Measurements from ENCODE around the gene RAPGEF4. TPM values are rescaled to one million over a fixed set of nuclear protein-coding genes. Genes with fewer than 3 reads are reported as not detected.

RAPGEF4 gene
- total RNA-seq, 1 donor from 2014 or later: 0.91 TPM

DNA sequence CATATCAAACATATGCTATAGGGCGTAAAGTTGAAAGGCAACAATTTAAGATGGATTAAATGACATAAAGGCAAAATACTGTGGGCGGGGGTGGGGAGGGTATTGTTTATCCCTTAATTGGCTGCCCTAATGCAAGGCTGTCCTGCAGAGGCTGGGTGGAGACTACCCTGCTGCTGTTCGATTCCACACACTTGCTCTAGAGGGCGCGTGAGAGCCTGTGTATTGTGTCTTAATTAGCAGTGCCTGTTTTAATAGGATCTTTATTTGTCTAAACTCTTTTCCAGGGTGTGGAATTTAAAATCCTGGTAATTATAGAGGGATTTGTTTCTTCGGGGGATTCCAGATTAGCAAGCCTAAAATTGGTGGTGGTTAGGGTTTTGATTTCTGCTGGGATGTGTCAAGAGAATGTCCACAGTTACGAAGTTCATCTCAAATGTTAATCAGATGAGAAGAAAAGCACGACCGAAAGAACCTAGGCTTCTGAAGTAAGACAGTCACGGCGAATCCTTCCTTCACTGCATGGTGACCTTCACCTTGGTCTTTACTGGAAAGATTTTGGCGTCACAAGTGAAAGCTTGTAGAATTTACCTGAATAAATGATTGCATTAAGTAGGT is 236.5 kb downstream of the RAPGEF4 start:
- no peaks in the 10 kb centered on the region for H3K9me3 Mint-ChIP-seq
- peak; percentile 14 for DNase-seq (ENCODE audit: low spot score)
- peaks cover 17% of the 10 kb centered on the region for H3K27me3 Mint-ChIP-seq (ENCODE audit: low read depth)
- H3K4me1 Mint-ChIP-seq (ENCODE audit: low read depth): peaks cover 10% of the 10 kb centered on the region
- H3K27ac Mint-ChIP-seq: no peak overlapping the region
- no peak overlapping the region for H3K4me3 Mint-ChIP-seq (ENCODE audit: low read depth)
- intact Hi-C loops (cut with micrococcal nuclease): no loop called here
- H3K36me3 Mint-ChIP-seq (ENCODE audit: low read depth): no peaks in the 10 kb centered on the region

GRCh38 chr2:172974762-172975161 is 239.1 kb downstream of the RAPGEF4 start:
- no peak overlapping the region for H3K4me3 Mint-ChIP-seq (ENCODE audit: low read depth)

GRCh38 chr2:172976116-172976515 is 240.5 kb downstream of the RAPGEF4 start:
- H3K9me3 Mint-ChIP-seq: no peaks in the 10 kb centered on the region
- H3K27me3 Mint-ChIP-seq (ENCODE audit: low read depth): peaks cover 23% of the 10 kb centered on the region
- peaks cover 1% of the 10 kb centered on the region for H3K4me1 Mint-ChIP-seq (ENCODE audit: low read depth)
- DNase-seq (ENCODE audit: low spot score): no peak
- no peaks in the 10 kb centered on the region for H3K36me3 Mint-ChIP-seq (ENCODE audit: low read depth)
- H3K27ac Mint-ChIP-seq: no peak overlapping the region
- intact Hi-C loops (cut with micrococcal nuclease): no loop called here
- H3K4me3 Mint-ChIP-seq (ENCODE audit: low read depth): no peak overlapping the region

More at GRCh38 chr2:172974762-172975161, 239.1 kb downstream of the RAPGEF4 start:
- no peak overlapping the region for H3K27ac Mint-ChIP-seq
- H3K9me3 Mint-ChIP-seq: no peaks in the 10 kb centered on the region
- intact Hi-C loops (cut with micrococcal nuclease): no loop called here
- H3K4me1 Mint-ChIP-seq (ENCODE audit: low read depth): peaks cover 10% of the 10 kb centered on the region
- H3K36me3 Mint-ChIP-seq (ENCODE audit: low read depth): no peaks in the 10 kb centered on the region
- no peak for DNase-seq (ENCODE audit: low spot score)
- H3K27me3 Mint-ChIP-seq (ENCODE audit: low read depth): peaks cover 18% of the 10 kb centered on the region

- Mint-ChIP-seq H3K27ac (no peak overlapping the region), H3K4me1 (ENCODE audit: low read depth) (peaks cover 1% of the 10 kb centered on the region), H3K9me3 (no peaks in the 10 kb centered on the region), H3K4me3 (ENCODE audit: low read depth) (no peak overlapping the region), H3K27me3 (ENCODE audit: low read depth) (peaks cover 23% of the 10 kb centered on the region), H3K36me3 (ENCODE audit: low read depth) (no peaks in the 10 kb centered on the region)
- intact Hi-C loops (cut with micrococcal nuclease): no loop called here
- no peak for DNase-seq (ENCODE audit: low spot score)
Measured at GRCh38 chr2:172976816-172977215, 241.2 kb downstream of the RAPGEF4 start.

DNA sequence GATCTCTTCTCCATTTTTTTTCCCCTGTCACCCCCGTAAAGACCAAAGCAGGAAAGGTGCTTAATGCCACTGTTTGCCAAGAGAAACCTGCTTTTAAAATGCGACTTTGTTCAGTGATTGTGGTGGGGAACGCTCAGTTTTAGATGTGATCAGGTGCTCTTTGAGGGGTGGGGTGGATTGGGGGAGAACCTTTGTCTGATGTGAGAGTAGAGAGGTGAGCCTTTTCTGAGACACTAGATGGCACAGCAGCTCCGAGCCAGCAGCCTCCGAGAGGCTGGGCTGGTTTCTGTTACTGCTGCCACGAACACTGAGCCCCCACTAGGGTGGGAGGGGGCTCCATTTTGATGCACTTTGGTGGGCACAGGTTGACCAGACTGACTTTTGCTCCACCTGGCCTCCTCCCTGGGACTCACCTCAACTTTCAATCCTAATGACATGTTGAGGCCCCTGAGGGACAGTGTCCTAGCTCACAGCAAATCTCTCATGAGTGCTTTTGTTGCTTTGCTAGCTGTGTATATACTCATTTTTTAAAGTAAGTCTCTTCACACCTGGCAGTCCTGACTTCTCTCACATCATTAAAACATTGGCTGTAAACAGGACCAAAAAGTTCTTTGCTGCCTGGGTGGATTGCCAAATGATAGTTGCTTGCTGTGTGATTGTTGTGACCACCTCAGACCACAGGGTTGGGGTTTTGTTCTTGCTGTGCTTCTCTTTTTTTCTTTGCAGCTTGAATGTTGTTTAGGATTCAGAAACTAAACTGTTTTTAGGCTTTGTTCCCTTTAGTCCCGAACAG is 241.8 kb downstream of the RAPGEF4 start:
- Mint-ChIP-seq H3K27ac (no peak overlapping the region), H3K27me3 (ENCODE audit: low read depth) (peaks cover 22% of the 10 kb centered on the region)
- intact Hi-C loops (cut with micrococcal nuclease): no loop called here

GRCh38 chr2:172978063-172978383 is 242.4 kb downstream of the RAPGEF4 start:
- Mint-ChIP-seq H3K4me1 (ENCODE audit: low read depth) (no peaks in the 10 kb centered on the region), H3K4me3 (ENCODE audit: low read depth) (no peak overlapping the region), H3K9me3 (no peaks in the 10 kb centered on the region), H3K36me3 (ENCODE audit: low read depth) (no peaks in the 10 kb centered on the region), H3K27ac (no peak overlapping the region), H3K27me3 (ENCODE audit: low read depth) (peaks cover 25% of the 10 kb centered on the region)
- no peak for DNase-seq (ENCODE audit: low spot score)
- intact Hi-C loops (cut with micrococcal nuclease): no loop called here

More for the DNA sequence above, 241.8 kb downstream of the RAPGEF4 start:
- no peaks in the 10 kb centered on the region for H3K4me1 Mint-ChIP-seq (ENCODE audit: low read depth)
- no peak for DNase-seq (ENCODE audit: low spot score)
- no peak overlapping the region for H3K4me3 Mint-ChIP-seq (ENCODE audit: low read depth)
- H3K9me3 Mint-ChIP-seq: no peaks in the 10 kb centered on the region
- H3K36me3 Mint-ChIP-seq (ENCODE audit: low read depth): no peaks in the 10 kb centered on the region

DNA sequence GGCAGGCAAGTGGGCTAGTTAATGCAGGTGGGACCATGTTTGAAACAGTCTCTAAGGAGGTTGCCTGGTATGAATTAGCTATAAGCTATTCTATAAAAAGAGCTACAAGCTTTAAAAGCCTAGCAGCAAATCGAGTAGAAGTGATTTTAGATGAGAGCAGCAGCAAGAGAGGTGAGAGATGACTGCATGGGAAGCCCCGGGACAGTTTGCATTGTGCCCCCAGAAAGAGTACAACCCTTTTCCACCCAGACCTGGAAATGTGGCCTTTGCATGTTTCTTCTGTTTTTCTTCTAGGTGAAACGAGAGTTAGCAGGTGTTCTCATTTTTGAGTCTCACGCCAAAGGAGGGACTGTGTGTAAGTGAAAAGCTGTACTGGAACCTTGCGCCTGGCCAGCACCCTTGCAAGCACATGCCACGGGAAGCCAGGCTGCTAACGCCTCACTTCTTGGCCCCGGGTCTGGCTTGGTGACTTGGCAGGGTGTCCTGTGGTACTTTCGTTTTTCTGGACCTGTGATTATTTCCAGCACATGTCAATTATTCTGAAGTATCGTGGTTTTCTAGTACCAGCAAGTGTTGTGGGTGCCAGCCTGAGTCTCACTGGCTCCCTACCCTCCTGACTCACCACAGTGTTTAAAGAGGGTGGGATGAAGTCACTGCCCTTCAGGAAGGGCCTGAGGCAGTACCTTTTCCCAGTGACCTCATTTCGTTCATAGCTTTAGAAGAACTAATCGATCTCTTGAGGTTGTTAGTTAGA is 249.7 kb downstream of the RAPGEF4 start:
- Mint-ChIP-seq H3K27ac (peak overlapping the region; percentile 10), H3K4me3 (ENCODE audit: low read depth) (no peak overlapping the region), H3K36me3 (ENCODE audit: low read depth) (no peaks in the 10 kb centered on the region), H3K4me1 (ENCODE audit: low read depth) (peaks cover 11% of the 10 kb centered on the region), H3K27me3 (ENCODE audit: low read depth) (peaks cover 14% of the 10 kb centered on the region), H3K9me3 (no peaks in the 10 kb centered on the region)
- intact Hi-C loops (cut with micrococcal nuclease): no loop called here
- DNase-seq (ENCODE audit: low spot score): no peak

DNA sequence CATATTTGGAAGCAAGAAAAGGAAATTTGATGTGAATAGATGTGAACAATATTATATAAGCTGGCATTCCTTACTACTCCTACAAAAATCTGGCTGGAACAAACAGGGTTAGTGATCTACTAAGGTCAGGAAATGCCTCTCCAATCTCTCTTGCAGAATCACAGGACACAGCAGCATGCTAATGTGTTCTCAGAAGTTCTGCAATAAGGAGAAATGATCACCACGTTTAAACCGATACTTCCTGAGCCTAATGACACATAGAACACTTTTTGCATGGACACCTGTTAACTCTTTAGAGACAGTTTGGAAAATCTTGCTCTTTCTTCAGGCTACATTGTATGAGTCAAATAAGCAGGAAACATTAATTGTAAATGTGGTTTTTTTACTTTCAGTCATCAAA is 250.4 kb downstream of the RAPGEF4 start:
- no peaks in the 10 kb centered on the region for H3K9me3 Mint-ChIP-seq
- H3K27ac Mint-ChIP-seq: peak overlapping the region; percentile 10
- DNase-seq (ENCODE audit: low spot score): no peak
- no peaks in the 10 kb centered on the region for H3K36me3 Mint-ChIP-seq (ENCODE audit: low read depth)
- intact Hi-C loops (cut with micrococcal nuclease): no loop called here
- peaks cover 11% of the 10 kb centered on the region for H3K4me1 Mint-ChIP-seq (ENCODE audit: low read depth)
- H3K27me3 Mint-ChIP-seq (ENCODE audit: low read depth): peaks cover 18% of the 10 kb centered on the region
- H3K4me3 Mint-ChIP-seq (ENCODE audit: low read depth): no peak overlapping the region

DNA sequence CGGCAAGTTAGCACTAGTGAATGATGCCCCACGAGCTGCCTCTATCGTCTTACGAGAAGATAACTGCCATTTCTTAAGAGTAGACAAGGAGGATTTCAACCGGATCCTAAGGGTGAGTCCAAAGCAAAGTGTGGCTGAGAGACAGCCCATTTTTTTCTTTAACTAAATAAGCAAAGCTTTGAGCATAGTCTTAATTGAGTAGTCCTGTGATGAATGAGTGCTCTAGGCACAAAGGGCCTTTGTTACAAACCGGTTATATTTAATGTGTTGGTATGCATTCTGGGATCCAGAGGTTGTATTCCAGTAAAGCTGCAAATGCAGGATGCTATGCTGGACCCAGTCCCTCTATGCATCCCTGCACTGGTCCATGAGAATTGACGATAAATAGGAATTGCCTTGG is 253.1 kb downstream of the RAPGEF4 start:
- H3K27me3 Mint-ChIP-seq (ENCODE audit: low read depth): peaks cover 8% of the 10 kb centered on the region
- no peak overlapping the region for H3K4me3 Mint-ChIP-seq (ENCODE audit: low read depth)
- peaks cover 11% of the 10 kb centered on the region for H3K4me1 Mint-ChIP-seq (ENCODE audit: low read depth)
- no peaks in the 10 kb centered on the region for H3K36me3 Mint-ChIP-seq (ENCODE audit: low read depth)
- intact Hi-C loops (cut with micrococcal nuclease): no loop called here
- DNase-seq (ENCODE audit: low spot score): no peak
- no peak overlapping the region for H3K27ac Mint-ChIP-seq
- no peaks in the 10 kb centered on the region for H3K9me3 Mint-ChIP-seq

DNA sequence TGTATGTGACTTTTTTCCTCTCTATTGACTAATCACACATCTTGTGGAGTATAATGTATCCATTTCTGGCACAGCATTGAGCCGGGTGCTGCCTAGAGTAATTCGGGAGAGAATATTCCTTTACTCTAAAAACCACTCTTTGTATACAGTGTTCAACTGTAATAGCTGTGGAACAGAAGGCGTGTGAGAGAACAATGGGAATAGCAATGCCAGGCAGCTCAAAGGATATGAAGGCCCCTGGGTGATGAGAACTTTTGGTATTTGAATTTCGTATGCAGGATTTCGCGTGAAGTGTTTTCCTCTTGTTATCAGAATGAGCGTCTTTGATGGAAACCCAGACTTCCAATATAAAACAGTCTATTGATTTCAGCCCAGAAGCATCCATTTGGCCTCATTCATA is 255.4 kb downstream of the RAPGEF4 start:
- no peaks in the 10 kb centered on the region for H3K36me3 Mint-ChIP-seq (ENCODE audit: low read depth)
- intact Hi-C loops (cut with micrococcal nuclease): no loop called here
- no peaks in the 10 kb centered on the region for H3K9me3 Mint-ChIP-seq
- H3K27ac Mint-ChIP-seq: no peak overlapping the region
- no peak overlapping the region for H3K4me3 Mint-ChIP-seq (ENCODE audit: low read depth)
- H3K27me3 Mint-ChIP-seq (ENCODE audit: low read depth): peaks cover 6% of the 10 kb centered on the region
- H3K4me1 Mint-ChIP-seq (ENCODE audit: low read depth): peaks cover 2% of the 10 kb centered on the region
- no peak for DNase-seq (ENCODE audit: low spot score)

GRCh38 chr2:172993139-172993538 is 257.5 kb downstream of the RAPGEF4 start:
- H3K27me3 Mint-ChIP-seq (ENCODE audit: low read depth): peaks cover 9% of the 10 kb centered on the region
- H3K36me3 Mint-ChIP-seq (ENCODE audit: low read depth): no peaks in the 10 kb centered on the region
- intact Hi-C loops (cut with micrococcal nuclease): no loop called here
- DNase-seq (ENCODE audit: low spot score): no peak
- H3K9me3 Mint-ChIP-seq: no peaks in the 10 kb centered on the region
- no peak overlapping the region for H3K27ac Mint-ChIP-seq
- H3K4me3 Mint-ChIP-seq (ENCODE audit: low read depth): no peak overlapping the region
- H3K4me1 Mint-ChIP-seq (ENCODE audit: low read depth): no peaks in the 10 kb centered on the region

DNA sequence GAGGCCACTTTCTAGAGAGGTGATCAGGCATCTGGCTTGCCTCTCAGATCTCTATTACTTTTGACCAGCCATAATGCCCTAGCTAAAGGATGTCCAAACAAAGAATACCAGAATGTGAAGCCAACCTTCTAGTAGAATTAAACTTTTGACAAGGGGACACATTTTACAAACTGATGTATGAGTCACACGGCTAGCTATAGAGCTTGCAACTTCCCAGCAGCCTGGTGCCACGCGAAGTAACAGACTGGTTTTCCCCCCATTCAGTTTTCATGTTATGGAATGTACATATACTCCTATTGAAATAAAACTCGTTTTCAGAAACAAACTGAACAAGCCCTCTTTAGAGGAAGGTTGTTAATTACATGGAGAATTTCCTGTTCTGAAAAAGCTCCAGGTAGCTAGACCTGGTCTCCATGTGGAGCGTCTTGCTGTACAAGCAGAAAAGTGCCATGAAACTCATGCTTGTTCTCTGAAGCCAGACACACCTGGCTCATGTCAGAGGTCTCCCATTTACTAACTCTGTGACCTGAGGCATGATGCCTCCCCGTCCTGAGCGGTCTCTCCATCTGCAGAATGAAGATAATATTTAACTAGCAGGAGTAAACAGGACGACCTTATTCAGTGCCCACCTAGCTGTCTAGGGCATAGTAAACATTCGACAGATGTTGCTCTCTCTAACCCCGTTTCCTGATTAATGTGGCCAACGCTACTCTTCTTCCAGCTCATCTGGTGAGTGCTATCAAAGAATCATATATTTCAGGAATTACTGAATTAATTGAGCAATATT is 258.5 kb downstream of the RAPGEF4 start:
- Mint-ChIP-seq H3K4me3 (ENCODE audit: low read depth) (no peak overlapping the region), H3K36me3 (ENCODE audit: low read depth) (no peaks in the 10 kb centered on the region), H3K27ac (no peak overlapping the region), H3K4me1 (ENCODE audit: low read depth) (no peaks in the 10 kb centered on the region), H3K27me3 (ENCODE audit: low read depth) (peaks cover 12% of the 10 kb centered on the region), H3K9me3 (no peaks in the 10 kb centered on the region)
- DNase-seq (ENCODE audit: low spot score): no peak
- intact Hi-C loops (cut with micrococcal nuclease): no loop called here
